ENCODE results near the gene TMEM151A. TPM values are rescaled to one million over a fixed set of nuclear protein-coding genes. Genes with fewer than 3 reads are reported as not detected.

The TMEM151A gene
- total RNA-seq, 6 experiments from 2014 or later, result 0.07 to 0.11 TPM; not detected in 4

GRCh38 chr11:66311470-66311964 is 19.8 kb downstream of the TMEM151A start:
- Mint-ChIP-seq H3K4me3 (peak overlapping the region; percentile 90), H3K27ac (peak overlapping the region; percentile 97), H3K4me1 (ENCODE audit: low read depth) (peaks cover 34% of the 10 kb centered on the region), H3K9me3 (no peaks in the 10 kb centered on the region), H3K36me3 (ENCODE audit: low read depth) (peaks cover 22% of the 10 kb centered on the region), H3K27me3 (ENCODE audit: insufficient read depth) (peaks cover 9% of the 10 kb centered on the region)
- no peak for TF ChIP-seq CTCF (IDR thresholded peaks at IDR 0.05)
- DNase-seq, result no peak

- Mint-ChIP-seq H3K4me3 (peak overlapping the region; percentile 90), H3K36me3 (ENCODE audit: low read depth) (peaks cover 22% of the 10 kb centered on the region), H3K9me3 (no peaks in the 10 kb centered on the region), H3K4me1 (ENCODE audit: low read depth) (peaks cover 34% of the 10 kb centered on the region), H3K27ac (peak overlapping the region; percentile 97), H3K27me3 (ENCODE audit: insufficient read depth) (peaks cover 9% of the 10 kb centered on the region)
- peak; percentile 87 for TF ChIP-seq CTCF (IDR thresholded peaks at IDR 0.05)
- DNase-seq, result peak; percentile 72
These were observed 20.4 kb downstream of the TMEM151A start for GRCh38 chr11:66311965-66312548.

- DNase-seq, result peak; percentile 99
- Mint-ChIP-seq H3K9me3 (no peaks in the 10 kb centered on the region), H3K4me3 (peak overlapping the region; percentile 91), H3K27ac (peak overlapping the region; percentile 97), H3K27me3 (ENCODE audit: insufficient read depth) (peaks cover 9% of the 10 kb centered on the region), H3K36me3 (ENCODE audit: low read depth) (peaks cover 22% of the 10 kb centered on the region), H3K4me1 (ENCODE audit: low read depth) (peaks cover 41% of the 10 kb centered on the region)
- no peak for TF ChIP-seq CTCF (IDR thresholded peaks at IDR 0.05)
These were observed 21.0 kb downstream of the TMEM151A start for GRCh38 chr11:66312549-66313320.

GRCh38 chr11:66313321-66314185 is 21.9 kb downstream of the TMEM151A start:
- H3K4me1 Mint-ChIP-seq (ENCODE audit: low read depth), result peaks cover 49% of the 10 kb centered on the region
- no peak for DNase-seq
- peak; percentile 74 for TF ChIP-seq CTCF (IDR thresholded peaks at IDR 0.05)
- peaks cover 22% of the 10 kb centered on the region for H3K36me3 Mint-ChIP-seq (ENCODE audit: low read depth)
- H3K9me3 Mint-ChIP-seq, result peaks cover under 1% of the 10 kb centered on the region; the same call in 1 of the 2 replicates
- H3K27ac Mint-ChIP-seq, result peak overlapping the region; percentile 97
- peaks cover 9% of the 10 kb centered on the region for H3K27me3 Mint-ChIP-seq (ENCODE audit: insufficient read depth)
- H3K4me3 Mint-ChIP-seq, result peak overlapping the region; percentile 91

GRCh38 chr11:66314186-66314501 is 22.4 kb downstream of the TMEM151A start:
- H3K4me1 Mint-ChIP-seq (ENCODE audit: low read depth), result peaks cover 55% of the 10 kb centered on the region

More at GRCh38 chr11:66314186-66314501, 22.4 kb downstream of the TMEM151A start:
- H3K36me3 Mint-ChIP-seq (ENCODE audit: low read depth), result peaks cover 22% of the 10 kb centered on the region
- H3K27me3 Mint-ChIP-seq (ENCODE audit: insufficient read depth), result peaks cover 9% of the 10 kb centered on the region
- peaks cover 4% of the 10 kb centered on the region; the same call in 1 of the 2 replicates for H3K9me3 Mint-ChIP-seq
- TF ChIP-seq CTCF (IDR thresholded peaks at IDR 0.05), result no peak
- H3K27ac Mint-ChIP-seq, result peak overlapping the region; percentile 97
- H3K4me3 Mint-ChIP-seq, result peak overlapping the region; percentile 91
- no peak for DNase-seq
